Prostate gland (tissue), 2 donors: ENCODE results near the gene MAGEB17.

Source experiments
- POLR2A ChIP-seq: fragments of 450-650 bp; IDR thresholded peaks from one replicate; pipeline ENCODE4 v1.6.1; 2016; ENCODE audit warnings: antibody characterized with exemption, mild to moderate bottlenecking
- TF ChIP-seq, protein P1 (sequence below), 4 experiments: fragments of 200-600 bp in 2 of 4; fragments of 450-650 bp in 2 of 4; sonication (generic) in 2 of 4; IDR thresholded peaks; 1 replicate in 3 of 4; 2 replicates in 1 of 4; pipeline ENCODE4 v1.5.1; 2016 to 2019; ENCODE audit warnings: antibody characterized with exemption in 4 of 4, mild to moderate bottlenecking in 2 of 4, moderate library complexity in 2 of 4

DNA sequence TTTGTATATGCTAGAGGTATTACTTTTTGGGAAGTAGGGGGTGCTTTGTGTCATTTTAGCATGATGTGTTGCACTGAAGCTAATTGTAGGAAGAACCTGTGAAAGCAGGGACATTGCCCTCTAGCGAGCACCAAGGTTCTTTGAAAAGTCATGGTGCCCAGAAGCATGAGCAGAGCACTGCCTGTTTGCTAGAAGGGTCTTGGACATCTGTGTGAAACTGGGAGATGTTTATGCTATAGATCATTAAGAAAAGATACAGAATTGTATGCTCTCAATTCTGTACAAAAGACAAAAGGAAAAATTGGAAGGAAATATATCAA lies 29.2 kb upstream of the MAGEB17 start:
- TF ChIP-seq, protein P1, sequence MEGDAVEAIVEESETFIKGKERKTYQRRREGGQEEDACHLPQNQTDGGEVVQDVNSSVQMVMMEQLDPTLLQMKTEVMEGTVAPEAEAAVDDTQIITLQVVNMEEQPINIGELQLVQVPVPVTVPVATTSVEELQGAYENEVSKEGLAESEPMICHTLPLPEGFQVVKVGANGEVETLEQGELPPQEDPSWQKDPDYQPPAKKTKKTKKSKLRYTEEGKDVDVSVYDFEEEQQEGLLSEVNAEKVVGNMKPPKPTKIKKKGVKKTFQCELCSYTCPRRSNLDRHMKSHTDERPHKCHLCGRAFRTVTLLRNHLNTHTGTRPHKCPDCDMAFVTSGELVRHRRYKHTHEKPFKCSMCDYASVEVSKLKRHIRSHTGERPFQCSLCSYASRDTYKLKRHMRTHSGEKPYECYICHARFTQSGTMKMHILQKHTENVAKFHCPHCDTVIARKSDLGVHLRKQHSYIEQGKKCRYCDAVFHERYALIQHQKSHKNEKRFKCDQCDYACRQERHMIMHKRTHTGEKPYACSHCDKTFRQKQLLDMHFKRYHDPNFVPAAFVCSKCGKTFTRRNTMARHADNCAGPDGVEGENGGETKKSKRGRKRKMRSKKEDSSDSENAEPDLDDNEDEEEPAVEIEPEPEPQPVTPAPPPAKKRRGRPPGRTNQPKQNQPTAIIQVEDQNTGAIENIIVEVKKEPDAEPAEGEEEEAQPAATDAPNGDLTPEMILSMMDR (IDR thresholded peaks at IDR 0.05), result no peak
- TF ChIP-seq POLR2A, result no peak
